IMR-90 (cell line): Measurements from ENCODE around the gene NOS1AP. TPM values are rescaled to one million over a fixed set of nuclear protein-coding genes. Genes with fewer than 3 reads are reported as not detected.

Source experiments
- ATAC-seq: fragments of 200-7000 bp; cut with Tn5 transposase; 2 replicates; pipeline ENCODE4 v1.9.1; 2020; ENCODE audit warnings: low read depth, mild to moderate bottlenecking, moderate library complexity
- BruUV-seq: library from RNA; stranded (reverse); fragments of 400-500 nt; replicated peaks from 2 replicates; lab custom pipeline; 2021; lab: Mats Ljungman, UMichigan
- CTCF ChIA-PET: fragments of 300-600 bp; formaldehyde crosslinking; extraction: SDS; loops from one replicate; lab custom pipeline; 2021; ENCODE audit warnings: antibody characterized with exemption; lab: Yijun Ruan, JAX
- POLR2A ChIA-PET: fragments of 300-600 bp; sonication (Branson Sonifier 250); formaldehyde crosslinking; loops from one replicate; lab custom pipeline; 2022; ENCODE audit warnings: antibody characterized with exemption; ENCODE audit not compliant: unreplicated experiment; lab: Charles Lee
- DNase-seq: peaks from one replicate; pipeline ENCODE4 v3.0.0; 2013
- H2AFZ ChIP-seq: replicated peaks from 2 replicates; pipeline ENCODE3; 2013; ENCODE audit warnings: low read length, mild to moderate bottlenecking; ENCODE audit not compliant: poor library complexity
- H2AK5ac ChIP-seq: 2 replicates; pipeline ENCODE4 v1.6.1; 2013; ENCODE audit warnings: low read depth, low read length, inconsistent platforms
- H2AK9ac ChIP-seq: replicated peaks from 2 replicates; pipeline ENCODE3; 2013; ENCODE audit warnings: mild to moderate bottlenecking, low read depth, low read length, moderate library complexity; ENCODE audit not compliant: poor library complexity
- H2BK120ac ChIP-seq: 2 replicates; pipeline ENCODE4 v1.6.1; 2013; ENCODE audit warnings: low read depth, low read length, inconsistent platforms
- H2BK15ac ChIP-seq: 3 replicates; pipeline ENCODE4 v1.6.1; 2013; ENCODE audit warnings: low read depth, low read length, inconsistent platforms
- H2BK20ac ChIP-seq: 2 replicates; pipeline ENCODE4 v1.6.1; 2013; ENCODE audit warnings: low read depth, mild to moderate bottlenecking, inconsistent platforms, low read length, moderate library complexity
- H2BK5ac ChIP-seq: 2 replicates; pipeline ENCODE4 v1.6.1; 2013; ENCODE audit warnings: mild to moderate bottlenecking, low read depth, low read length, inconsistent platforms; ENCODE audit not compliant: poor library complexity, severe bottlenecking
- H3K14ac ChIP-seq: replicated peaks from 2 replicates; pipeline ENCODE4 v1.6.1; 2013; ENCODE audit warnings: low read depth, low read length, inconsistent platforms
- H3K18ac ChIP-seq: 2 replicates; pipeline ENCODE4 v1.6.1; 2013; ENCODE audit warnings: low read depth, low read length, control low read depth
- H3K23ac ChIP-seq: 2 replicates; pipeline ENCODE4 v1.6.1; 2013; ENCODE audit warnings: low read depth, low read length, inconsistent platforms
- H3K27ac ChIP-seq: 2 replicates; pipeline ENCODE4 v1.5.1; 2013; ENCODE audit warnings: mild to moderate bottlenecking, control low read depth, low read length; ENCODE audit not compliant: insufficient read depth
- H3K27me3 ChIP-seq: 2 replicates; pipeline ENCODE4 v1.6.1; 2013; ENCODE audit warnings: low read length; ENCODE audit not compliant: control insufficient read depth, insufficient read depth
- H3K36me3 ChIP-seq: 2 replicates; pipeline ENCODE4 v1.6.1; 2013; ENCODE audit warnings: low read length, mixed read lengths; ENCODE audit not compliant: control insufficient read depth, insufficient read depth
- H3K4ac ChIP-seq: 2 replicates; pipeline ENCODE4 v1.6.1; 2013; ENCODE audit warnings: low read depth, low read length, inconsistent platforms
- H3K4me1 ChIP-seq: 2 replicates; pipeline ENCODE4 v1.6.1; 2013; ENCODE audit warnings: low read length, mixed read lengths; ENCODE audit not compliant: control insufficient read depth, insufficient read depth
- H3K4me2 ChIP-seq: 2 replicates; pipeline ENCODE4 v1.6.1; 2013; ENCODE audit warnings: low read depth, mild to moderate bottlenecking, control low read depth, low read length, moderate library complexity
- H3K4me3 ChIP-seq: 2 replicates; pipeline ENCODE4 v1.5.1; 2013; ENCODE audit warnings: low read depth, mild to moderate bottlenecking, control low read depth, low read length, moderate library complexity; ENCODE audit not compliant: insufficient read depth
- H3K56ac ChIP-seq: 2 replicates; pipeline ENCODE4 v1.6.1; 2013; ENCODE audit warnings: low read length, inconsistent platforms; ENCODE audit not compliant: insufficient read depth; ENCODE audit errors: extremely low read depth
- H3K79me1 ChIP-seq, 2 experiments: 2 replicates each; pipeline ENCODE4 v1.6.1; 2013; ENCODE audit warnings: low read length in 2 of 2, inconsistent platforms in 1 of 2, low read depth in 1 of 2
- H3K9ac ChIP-seq: 2 replicates; pipeline ENCODE4 v1.6.1; 2013; ENCODE audit warnings: low read depth, low read length, control low read depth
- H3K9me1 ChIP-seq: 2 replicates; pipeline ENCODE4 v1.6.1; 2013; ENCODE audit warnings: low read length, inconsistent platforms; ENCODE audit not compliant: insufficient read depth
- H3K9me3 ChIP-seq: 2 replicates; pipeline ENCODE4 v1.6.1; 2013; ENCODE audit warnings: low read length; ENCODE audit not compliant: control insufficient read depth, insufficient read depth
- H4K20me1 ChIP-seq: 2 replicates; pipeline ENCODE4 v1.6.1; 2013; ENCODE audit warnings: low read length, inconsistent platforms; ENCODE audit not compliant: insufficient read depth
- H4K5ac ChIP-seq: 2 replicates; pipeline ENCODE4 v1.6.1; 2013; ENCODE audit warnings: mild to moderate bottlenecking, low read depth, low read length, control low read depth
- H4K8ac ChIP-seq, 2 experiments: 2 replicates each; pipeline ENCODE4 v1.6.1; 2013; ENCODE audit warnings: low read depth in 2 of 2, low read length in 2 of 2, control low read depth in 1 of 2, inconsistent platforms in 1 of 2
- H4K91ac ChIP-seq: 2 replicates; pipeline ENCODE4 v1.6.1; 2013; ENCODE audit warnings: low read depth, low read length, inconsistent platforms; ENCODE audit not compliant: insufficient read depth
- BHLHE40 ChIP-seq: fragments of 150-350 bp; IDR thresholded peaks from 2 replicates; pipeline ENCODE4 v1.6.1; 2016; ENCODE audit warnings: mild to moderate bottlenecking, low read depth, low read length
- CEBPB ChIP-seq: IDR thresholded peaks from 2 replicates; pipeline ENCODE4 v1.6.1; 2012; ENCODE audit warnings: low read depth, low read length, improper control_type of control experiment
- CHD1 ChIP-seq: IDR thresholded peaks from 2 replicates; pipeline ENCODE4 v1.6.1; 2012; ENCODE audit warnings: low read depth, low read length, improper control_type of control experiment
- CTCF ChIP-seq: conservative IDR thresholded peaks from 2 replicates; pipeline ENCODE4 v1.5.1; 2012; ENCODE audit warnings: mild to moderate bottlenecking, low read depth, low read length, improper control_type of control experiment
- ELK1 ChIP-seq: fragments of 150-350 bp; IDR thresholded peaks from 2 replicates; pipeline ENCODE4 v1.6.1; 2016; ENCODE audit warnings: low read depth, mild to moderate bottlenecking, low read length, moderate library complexity, borderline replicate concordance
- FOS ChIP-seq: fragments of 150-350 bp; IDR thresholded peaks from 2 replicates; pipeline ENCODE4 v1.6.1; 2016; ENCODE audit warnings: low read depth, low read length
- MAFK ChIP-seq: IDR thresholded peaks from 2 replicates; pipeline ENCODE4 v1.6.1; 2012; ENCODE audit warnings: low read depth, low read length, improper control_type of control experiment
- MAZ ChIP-seq: IDR thresholded peaks from 2 replicates; pipeline ENCODE4 v1.6.1; 2012; ENCODE audit warnings: low read depth, mild to moderate bottlenecking, low read length, improper control_type of control experiment, moderate library complexity, borderline replicate concordance
- MXI1 ChIP-seq: IDR thresholded peaks from 2 replicates; pipeline ENCODE4 v1.6.1; 2012; ENCODE audit warnings: low read depth, mild to moderate bottlenecking, low read length, moderate library complexity, borderline replicate concordance
- NFE2L2 ChIP-seq: fragments of 150-350 bp; IDR thresholded peaks from 2 replicates; pipeline ENCODE4 v1.6.1; 2016; ENCODE audit warnings: low read depth, mild to moderate bottlenecking, low read length
- POLR2A ChIP-seq: IDR thresholded peaks from 2 replicates; pipeline ENCODE4 v1.6.1; 2012; ENCODE audit warnings: mild to moderate bottlenecking, low read depth, low read length
- RAD21 ChIP-seq: IDR thresholded peaks from 2 replicates; pipeline ENCODE4 v1.6.1; 2012; ENCODE audit warnings: low read length, improper control_type of control experiment
- RCOR1 ChIP-seq: IDR thresholded peaks from 2 replicates; pipeline ENCODE4 v1.6.1; 2012; ENCODE audit warnings: mild to moderate bottlenecking, low read length, improper control_type of control experiment; ENCODE audit not compliant: insufficient replicate concordance
- RFX5 ChIP-seq: IDR thresholded peaks from 2 replicates; pipeline ENCODE4 v1.8.0; 2012; ENCODE audit warnings: low read depth, mild to moderate bottlenecking, low read length, moderate library complexity
- SMC3 ChIP-seq: fragments of 150-350 bp; IDR thresholded peaks from 2 replicates; pipeline ENCODE4 v1.6.1; 2016; ENCODE audit warnings: low read depth, mild to moderate bottlenecking, antibody characterized with exemption, low read length, moderate library complexity
- USF2 ChIP-seq: fragments of 150-350 bp; IDR thresholded peaks from 2 replicates; pipeline ENCODE4 v1.6.1; 2017; ENCODE audit warnings: mild to moderate bottlenecking, antibody characterized with exemption, low read length, low read depth
- WGBS, 2 experiments: methylation state at CpG; one replicate each; pipeline versions ENCODE4 v1.1.5 to v1.1.7; 2013; ENCODE audit warnings: missing lambda C conversion rate in 2 of 2; ENCODE audit not compliant: insufficient read length in 1 of 2; ENCODE audit errors: extremely low coverage in 2 of 2; 5-methylcytosine and 5-hydroxymethylcytosine counted together
- dilution Hi-C: fragments of 300-500 bp; cut with HindIII; formaldehyde crosslinking; loops from one replicate; pipeline ENCODE4 v1.14.3; 2018; ENCODE audit warnings: low sequenced_read_pairs; ENCODE audit not compliant: unreplicated experiment
- in situ Hi-C: fragments of 300-500 bp; cut with MboI; formaldehyde crosslinking; loops from 3 replicates; pipeline ENCODE4 v1.14.3; 2019; ENCODE audit warnings: low sequenced_read_pairs, inconsistent platforms, mixed read lengths
- intact Hi-C: fragments of 100-400 bp; cut with micrococcal nuclease; formaldehyde crosslinking; loops from 2 replicates; pipeline ENCODE4 v1.10.0; 2022
- polyA plus RNA-seq, 3 experiments: library from polyadenylated mRNA; depleted of rRNA; stranded (reverse); fragments of >200 nt; gene quantifications; 2 replicates each; pipeline ENCODE4 v1.2.3, GENCODE V29; 2012; ENCODE audit warnings: low replicate concordance in 1 of 3
- total RNA-seq: library from RNA; depleted of rRNA; stranded (reverse); fragments of >200 nt; gene quantifications from 2 replicates; pipeline ENCODE4 v1.2.3, GENCODE V29; 2012

NOS1AP gene
- total and polyA plus RNA-seq, 2 of the 4 experiments (the other 2 are of a cell fraction), result 0.18 to 0.19 TPM

- DNase-seq, result no peak
- Histone ChIP-seq H3K18ac (no peak overlapping the region), H4K5ac (no peak overlapping the region), H4K91ac (no peak overlapping the region), H3K9me1 (no peaks in the 10 kb centered on the region), H3K23ac (no peak overlapping the region), H3K4me2 (no peak overlapping the region), H3K14ac (no peak overlapping the region), H2AK5ac (no peak overlapping the region), H3K56ac (no peak overlapping the region), H2AK9ac (no peak overlapping the region), H3K4me1 (peaks cover 5% of the 10 kb centered on the region; the same call in 1 of the 2 replicates), H3K27ac (no peak overlapping the region), H3K4me3 (no peak overlapping the region), H4K20me1 (no peaks in the 10 kb centered on the region), H2BK15ac (no peak overlapping the region; the same call in 2 of the 3 replicates), H2AFZ (no peak overlapping the region), H2BK5ac (no peak overlapping the region), H3K36me3 (no peaks in the 10 kb centered on the region), H3K27me3 (peaks cover 3% of the 10 kb centered on the region; the same call in 1 of the 2 replicates), H3K9ac (no peak overlapping the region), H2BK120ac (no peak overlapping the region), H3K79me1 (no peaks in the 10 kb centered on the region), H3K9me3 (no peaks in the 10 kb centered on the region), H2BK20ac (no peak overlapping the region), H4K8ac (no peak overlapping the region), H3K4ac (no peak overlapping the region)
- no peak for ATAC-seq
- ChIA-PET CTCF (no interaction called here), POLR2A (no interaction called here)
- BruUV-seq, result no TSS peak
- TF ChIP-seq MAFK, result no peak
- TF ChIP-seq CHD1, result no peak
- no peak for TF ChIP-seq SMC3
- no peak for TF ChIP-seq BHLHE40
- no peak for TF ChIP-seq MXI1
- no peak for TF ChIP-seq RCOR1
- TF ChIP-seq ELK1, result no peak
- no peak for TF ChIP-seq RFX5
- no peak for TF ChIP-seq MAZ
- no peak for TF ChIP-seq CEBPB
- TF ChIP-seq USF2, result no peak
- no peak for TF ChIP-seq POLR2A
- no peak for TF ChIP-seq CTCF
- TF ChIP-seq FOS, result no peak
- no peak for TF ChIP-seq RAD21
- TF ChIP-seq NFE2L2, result no peak
- dilution Hi-C loops, result no loop called here
- in situ Hi-C loops, result no loop called here
- intact Hi-C loops, result loop anchor here (5.0 kb wide), 1 partner anchor 214 kb away; no protein-coding TSS in a partner anchor
- 80% methylated on average over 2 of the region's 4 CpGs; no CpG with 5 or more reads in 1 of the 2 experiments for WGBS, 2 experiments
Observed at GRCh38 chr1:162021124-162021523, 48.4 kb upstream of the NOS1AP start.
